ENCODE results near the gene TPBG. TPM values are rescaled to one million over a fixed set of nuclear protein-coding genes. Genes with fewer than 3 reads are reported as not detected.
A peak's percentile ranks its signal among the peaks of the same experiment; 100 is the strongest.
"Not testable (repeated sequence)": the region's sequence is repeated elsewhere in the genome, so short reads cannot be mapped to it uniquely, and the experiment has no call there.

TPBG gene
- total and polyA plus RNA-seq, 2 experiments from 2014 or later, result 127 to 174 TPM

DNA sequence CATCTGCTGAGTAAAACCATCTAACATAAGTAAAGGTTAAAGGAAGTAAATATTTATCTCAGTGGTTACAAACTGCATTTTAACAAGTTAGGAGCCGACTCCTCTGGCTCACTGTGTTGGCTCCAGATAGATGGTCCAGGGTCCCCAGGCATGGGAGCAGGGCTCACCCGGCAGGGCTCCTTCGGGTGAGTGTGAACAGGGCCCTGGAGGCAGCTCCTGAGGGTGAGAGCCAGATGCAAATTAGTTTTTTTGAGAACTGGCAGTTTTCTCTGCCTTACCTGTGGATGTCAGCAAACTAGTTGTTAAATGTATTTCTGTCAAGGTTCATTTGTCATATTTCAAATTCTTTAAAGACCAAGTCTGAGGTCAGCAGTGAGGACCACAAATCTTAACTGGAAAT, 21.5 kb downstream of the TPBG start:
- Histone ChIP-seq H3F3A (ENCODE audit: insufficient read depth) (no peaks in the 10 kb centered on the region), H3K4me3 (no peak overlapping the region), H3K27ac (no peak overlapping the region), H3K4me2 (ENCODE audit: unreplicated experiment) (no peak overlapping the region), H3K36me3 (ENCODE audit: low read depth) (no peaks in the 10 kb centered on the region), H3K9me3 (ENCODE audit: low read depth) (no peaks in the 10 kb centered on the region), H2AFZ (peak overlapping the region; percentile 22; the same call in 1 of the 2 replicates), H3K9ac (no peak overlapping the region), H3K4me1 (ENCODE audit: insufficient read depth) (peaks cover 24% of the 10 kb centered on the region), H4K20me1 (ENCODE audit: insufficient read depth) (no peaks in the 10 kb centered on the region), H3K9me2 (ENCODE audit: insufficient read depth) (no peaks in the 10 kb centered on the region), H3K79me2 (ENCODE audit: insufficient read depth) (no peaks in the 10 kb centered on the region), H3K27me3 (replicated peaks; ENCODE audit: insufficient read depth) (no peaks in the 10 kb centered on the region)
- in situ Hi-C loops (cut with MboI), result no loop called here
- DNase-seq, result no peak
- WGBS, 2 experiments (ENCODE audit: low coverage in 1 of 2, low lambda C conversion rate in 2 of 2, missing lambda C conversion rate in 2 of 2), result 29 to 38% methylated on average over 3 of the region's 3 CpGs
- no peak for TF ChIP-seq EZH2 (IDR thresholded peaks at IDR 0.05; ENCODE audit: insufficient read depth, poor library complexity, severe bottlenecking)
- TF ChIP-seq EZH2phosphoT487 (IDR thresholded peaks at IDR 0.05; ENCODE audit: insufficient read depth, low read depth), result no peak

DNA sequence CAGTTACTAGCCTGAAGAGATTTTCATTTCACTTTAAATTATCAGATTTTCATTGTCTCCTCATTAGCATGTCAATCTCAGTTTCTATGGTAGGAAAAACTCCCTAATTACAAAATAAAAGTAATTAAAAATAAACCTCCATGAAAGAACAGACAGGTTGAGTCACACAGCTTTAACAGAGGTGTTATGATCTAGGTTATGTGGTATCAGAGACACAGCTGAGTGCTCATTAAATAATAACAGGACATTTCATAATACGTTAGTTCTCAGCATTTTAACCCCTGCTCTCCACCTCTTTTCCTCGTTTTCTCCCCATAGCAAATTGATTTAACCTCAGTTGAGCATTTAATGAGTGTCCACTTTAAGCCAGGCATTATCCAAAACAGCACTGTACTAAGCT, 21.9 kb downstream of the TPBG start:
- 78 to 81% methylated on average over 2 of the region's 2 CpGs for WGBS, 2 experiments (ENCODE audit: low coverage in 1 of 2, low lambda C conversion rate in 2 of 2, missing lambda C conversion rate in 2 of 2)

DNA sequence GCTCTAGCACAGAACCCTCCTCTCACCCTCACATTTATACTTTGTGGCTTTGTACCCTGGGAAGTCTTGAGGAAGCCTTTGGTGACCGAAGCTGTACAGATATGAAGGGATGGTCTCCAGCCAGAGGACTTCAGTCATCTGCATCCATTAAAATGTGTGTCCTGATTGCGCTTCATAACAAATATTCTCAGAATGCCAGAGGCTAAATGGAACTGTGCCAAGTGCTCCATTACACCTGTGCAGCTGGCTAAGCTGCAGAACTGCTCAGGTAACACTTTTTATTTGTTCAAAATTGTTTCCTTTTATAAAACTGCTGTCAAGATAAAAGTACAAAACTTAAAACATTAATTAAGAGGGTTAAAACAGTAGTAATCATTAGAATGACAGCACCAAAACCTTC, 22.3 kb downstream of the TPBG start:
- no peaks in the 10 kb centered on the region for H3F3A ChIP-seq (ENCODE audit: insufficient read depth)
- DNase-seq, result no peak
- H3K79me2 ChIP-seq (ENCODE audit: insufficient read depth), result no peaks in the 10 kb centered on the region
- no peak overlapping the region for H2AFZ ChIP-seq
- 97 to 100% methylated on average over 2 of the region's 2 CpGs for WGBS, 2 experiments (ENCODE audit: low coverage in 1 of 2, low lambda C conversion rate in 2 of 2, missing lambda C conversion rate in 2 of 2)
- no peaks in the 10 kb centered on the region for H3K36me3 ChIP-seq (ENCODE audit: low read depth)
- H3K9ac ChIP-seq, result no peak overlapping the region
- H4K20me1 ChIP-seq (ENCODE audit: insufficient read depth), result no peaks in the 10 kb centered on the region
- H3K4me1 ChIP-seq (ENCODE audit: insufficient read depth), result peaks cover 19% of the 10 kb centered on the region
- no peaks in the 10 kb centered on the region for H3K27me3 ChIP-seq (replicated peaks; ENCODE audit: insufficient read depth)
- no peak overlapping the region for H3K4me2 ChIP-seq (ENCODE audit: unreplicated experiment)
- TF ChIP-seq EZH2phosphoT487 (IDR thresholded peaks at IDR 0.05; ENCODE audit: insufficient read depth, low read depth) (no peak), EZH2 (IDR thresholded peaks at IDR 0.05; ENCODE audit: insufficient read depth, poor library complexity, severe bottlenecking) (no peak)
- no peaks in the 10 kb centered on the region for H3K9me3 ChIP-seq (ENCODE audit: low read depth)
- H3K27ac ChIP-seq, result no peak overlapping the region
- in situ Hi-C loops (cut with MboI), result no loop called here
- no peaks in the 10 kb centered on the region for H3K9me2 ChIP-seq (ENCODE audit: insufficient read depth)
- no peak overlapping the region for H3K4me3 ChIP-seq

More for the DNA sequence above, 21.9 kb downstream of the TPBG start:
- H3K4me2 ChIP-seq (ENCODE audit: unreplicated experiment), result no peak overlapping the region
- no peaks in the 10 kb centered on the region for H4K20me1 ChIP-seq (ENCODE audit: insufficient read depth)
- in situ Hi-C loops (cut with MboI), result no loop called here
- H2AFZ ChIP-seq, result no peak overlapping the region
- no peaks in the 10 kb centered on the region for H3K36me3 ChIP-seq (ENCODE audit: low read depth)
- no peak overlapping the region for H3K4me3 ChIP-seq
- peaks cover 21% of the 10 kb centered on the region for H3K4me1 ChIP-seq (ENCODE audit: insufficient read depth)
- no peaks in the 10 kb centered on the region for H3K79me2 ChIP-seq (ENCODE audit: insufficient read depth)
- TF ChIP-seq EZH2 (IDR thresholded peaks at IDR 0.05; ENCODE audit: insufficient read depth, poor library complexity, severe bottlenecking), result no peak
- no peak for TF ChIP-seq EZH2phosphoT487 (IDR thresholded peaks at IDR 0.05; ENCODE audit: insufficient read depth, low read depth)
- no peak for DNase-seq
- H3K27me3 ChIP-seq (replicated peaks; ENCODE audit: insufficient read depth), result no peaks in the 10 kb centered on the region
- H3F3A ChIP-seq (ENCODE audit: insufficient read depth), result no peaks in the 10 kb centered on the region
- H3K27ac ChIP-seq, result no peak overlapping the region
- H3K9me2 ChIP-seq (ENCODE audit: insufficient read depth), result no peaks in the 10 kb centered on the region
- H3K9me3 ChIP-seq (ENCODE audit: low read depth), result no peaks in the 10 kb centered on the region
- no peak overlapping the region for H3K9ac ChIP-seq

DNA sequence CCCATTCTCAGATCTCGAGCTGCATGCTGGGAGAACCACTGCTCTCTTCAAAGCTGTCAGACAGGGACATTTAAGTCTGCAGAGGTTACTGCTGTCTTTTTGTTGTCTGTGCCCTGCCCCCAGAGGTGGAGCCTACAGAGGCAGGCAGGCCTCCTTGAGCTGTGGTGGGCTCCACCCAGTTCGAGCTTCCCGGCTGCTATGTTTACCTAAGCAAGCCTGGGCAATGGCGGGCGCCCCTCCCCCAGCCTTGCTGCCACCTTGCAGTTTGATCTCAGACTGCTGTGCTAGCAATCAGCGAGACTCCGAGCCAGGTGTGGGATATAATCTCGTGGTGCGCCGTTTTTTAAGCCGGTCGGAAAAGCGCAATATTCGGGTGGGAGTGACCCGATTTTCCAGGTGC, 31.2 kb downstream of the TPBG start:
- H3K9me3 ChIP-seq (ENCODE audit: low read depth); in situ Hi-C loops (cut with MboI); H3K9ac ChIP-seq; H3K79me2 ChIP-seq (ENCODE audit: insufficient read depth); H3K4me2 ChIP-seq (ENCODE audit: unreplicated experiment); H3K36me3 ChIP-seq (ENCODE audit: low read depth); DNase-seq; H3K4me3 ChIP-seq; H2AFZ ChIP-seq; H3K27me3 ChIP-seq (replicated peaks; ENCODE audit: insufficient read depth); H3K27ac ChIP-seq; H3K9me2 ChIP-seq (ENCODE audit: insufficient read depth); H4K20me1 ChIP-seq (ENCODE audit: insufficient read depth): not testable (repeated sequence)
- Histone ChIP-seq H3F3A (ENCODE audit: insufficient read depth) (peaks cover 35% of the 10 kb centered on the region), H3K4me1 (ENCODE audit: insufficient read depth) (peaks cover 32% of the 10 kb centered on the region)
- WGBS, 2 experiments (ENCODE audit: low coverage in 1 of 2, low lambda C conversion rate in 2 of 2, missing lambda C conversion rate in 2 of 2), result 90 to 96% methylated on average over 15 of the region's 15 CpGs

All from GM23248 (cell line).